K562 (cell line): ENCODE data around the gene TLE6. TPM values are rescaled to one million over a fixed set of nuclear protein-coding genes. Genes with fewer than 3 reads are reported as not detected.

Experiments used
- ARID4B ChIP-seq: sonication (generic); formaldehyde crosslinking; IDR thresholded peaks from 2 replicates; pipeline ENCODE4 v1.8.0; 2022; ENCODE audit warnings: mild to moderate bottlenecking, missing genetic modification reagents
- BCOR ChIP-seq: fragments of 450-650 bp; IDR thresholded peaks from 2 replicates; pipeline ENCODE4 v1.6.1; 2016
- ELF2 ChIP-seq: fragments of 250-450 bp; sonication (Bioruptor Pico); IDR thresholded peaks from 2 replicates; pipeline ENCODE4 v1.5.0; 2021; ENCODE audit warnings: mild to moderate bottlenecking
- HCFC1 ChIP-seq: IDR thresholded peaks from 2 replicates; pipeline ENCODE4 v1.6.1; 2012; ENCODE audit warnings: low read depth, low read length, improper control_type of control experiment
- HDAC2 ChIP-seq: fragments of 450-650 bp; IDR thresholded peaks from 2 replicates; pipeline ENCODE4 v1.6.1; 2016; ENCODE audit warnings: mild to moderate bottlenecking
- KDM1A ChIP-seq, 2 experiments: fragments of 450-650 bp; IDR thresholded peaks; 2 replicates each; pipeline ENCODE4 v1.6.1; 2016; ENCODE audit warnings: mild to moderate bottlenecking in 2 of 2
- RBM25 ChIP-seq: fragments of 200-400 bp; formaldehyde crosslinking; IDR thresholded peaks from 2 replicates; pipeline ENCODE4 v1.6.1; 2018; ENCODE audit warnings: low read length, low read depth, moderate library complexity; ENCODE audit not compliant: severe bottlenecking
- STAT5A ChIP-seq: IDR thresholded peaks from 2 replicates; pipeline ENCODE4 v1.6.1; 2012; ENCODE audit warnings: low read length, inconsistent platforms, borderline replicate concordance
- ZFP1 ChIP-seq: fragments of 450-650 bp; formaldehyde crosslinking; IDR thresholded peaks from 2 replicates; pipeline ENCODE4 v1.4.0; 2020; ENCODE audit warnings: mild to moderate bottlenecking, mixed read lengths
- ZMIZ1 ChIP-seq, 2 experiments: fragments of 150-350 bp in 1 of 2; IDR thresholded peaks; 2 replicates each; pipeline ENCODE4 v1.6.1; 2012 to 2016; ENCODE audit warnings: low read depth in 2 of 2, low read length in 2 of 2, mild to moderate bottlenecking in 1 of 2, moderate library complexity in 1 of 2
- ZNF551 ChIP-seq: fragments of 250-450 bp; sonication (Bioruptor Pico); IDR thresholded peaks from 2 replicates; pipeline ENCODE4 v1.5.0; 2021; ENCODE audit warnings: mild to moderate bottlenecking, moderate library complexity
- polyA plus RNA-seq, 8 experiments: library from polyadenylated mRNA; depleted of rRNA in 4 of 8; stranded (reverse) in 5 of 8; unstranded in 3 of 8; fragments of >200 nt; fragmentation: Nextera tagmentation in 2 of 8; fragmentation: Illumina TruSeq in 1 of 8; extraction: Ambion mirVana in 2 of 8; extraction: Trizol in 1 of 8; gene quantifications; 2 replicates each; pipeline versions ENCODE4 v1.2.1 to v1.2.3, GENCODE V29; 2011 to 2014; ENCODE audit warnings: inconsistent platforms in 1 of 8, missing spikeins in 1 of 8
- total RNA-seq, 7 experiments: library from RNA; depleted of rRNA in 6 of 7; stranded (reverse); fragments of >200 nt in 6 of 7; fragmentation: Illumina TruSeq in 2 of 7; extraction: Trizol in 2 of 7; gene quantifications; 2 replicates each; pipeline versions ENCODE4 v1.2.1 to v1.2.3, GENCODE V29; 2011 to 2021; ENCODE audit warnings: low replicate concordance in 1 of 7

Gene TLE6
- total and polyA plus RNA-seq, 9 of the 15 experiments (the other 6 are each of a cell fraction or from before 2014, with no cell fraction given), result 1.1 to 6.1 (median 2.5) TPM

DNA sequence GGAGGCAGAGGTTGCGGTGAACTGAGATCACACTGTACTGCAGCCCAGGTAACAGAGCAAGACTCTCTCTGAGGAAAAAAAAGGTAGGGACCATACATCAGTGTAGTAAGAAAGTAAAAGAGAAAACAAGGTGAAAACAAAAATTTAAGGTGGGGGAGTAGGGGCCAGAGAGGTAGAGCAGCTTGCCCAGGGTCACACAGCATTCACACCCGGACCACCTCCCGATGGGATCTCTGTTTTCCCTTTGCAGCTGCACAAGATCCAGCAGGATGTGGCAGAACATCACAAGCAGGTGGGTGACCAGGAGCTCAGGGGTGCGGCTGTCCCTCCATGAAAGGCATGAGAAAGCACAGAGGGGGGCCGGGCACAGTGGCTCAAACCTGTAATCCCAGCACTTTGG, 4.5 kb downstream of the TLE6 start (continued):
- TF ChIP-seq ARID4B (CRISPR knock-in tag) (no peak), BCOR (peak; percentile 94), KDM1A (IDR thresholded peaks at IDR 0.05) (peak; percentile 56 to 74; a peak in 3 of 4 replicates), HDAC2 (0 out of 2 replicates have a peak, but pooled peaks have one; percentile 33), ZNF551 (no peak), STAT5A (no peak), HCFC1 (no peak), ZFP1 (CRISPR knock-in tag) (no peak), ZMIZ1 (IDR thresholded peaks at IDR 0.05; ENCODE audit: low read depth in 2 of 2, low read length in 2 of 2) (no peak), RBM25 (peak; percentile 89), ELF2 (no peak)
- TF ChIP-seq, all 486 proteins: peak for 5
